ENCODE results near the gene HSPB7. TPM values are rescaled to one million over a fixed set of nuclear protein-coding genes. Genes with fewer than 3 reads are reported as not detected.
A peak's percentile ranks its signal among the peaks of the same experiment; 100 is the strongest.
"Not testable (repeated sequence)": the region's sequence is repeated elsewhere in the genome, so short reads cannot be mapped to it uniquely, and the experiment has no call there.

HSPB7 gene
- total RNA-seq, 1 donor from 2014 or later = 1.2 TPM

GRCh38 chr1:16011936-16012589, 5.8 kb downstream of the HSPB7 start:
- ATAC-seq (no peak), DNase-seq (ENCODE audit: low spot score) (no peak)

GRCh38 chr1:16010837-16011236, 7.0 kb downstream of the HSPB7 start:
- ATAC-seq (no peak), DNase-seq (ENCODE audit: low spot score) (no peak)

GRCh38 chr1:16009678-16010077, 8.2 kb downstream of the HSPB7 start:
- ATAC-seq (no peak), DNase-seq (ENCODE audit: low spot score) (no peak)

- ATAC-seq (peak; percentile 85), DNase-seq (ENCODE audit: low spot score) (peak; percentile 80)
Observed at GRCh38 chr1:16009030-16009460, 8.8 kb downstream of the HSPB7 start.

- no peak for ATAC-seq
- no peak for DNase-seq (ENCODE audit: low spot score)
Observed at GRCh38 chr1:16007671-16008341, 10.0 kb downstream of the HSPB7 start.

GRCh38 chr1:16006552-16007485, 11.0 kb downstream of the HSPB7 start:
- DNase-seq (ENCODE audit: low spot score) = no peak
- ATAC-seq = no peak

- no peak for ATAC-seq
- no peak for DNase-seq (ENCODE audit: low spot score)
Observed at GRCh38 chr1:16006010-16006409, 11.8 kb downstream of the HSPB7 start.

GRCh38 chr1:16005597-16005996, 12.2 kb downstream of the HSPB7 start:
- ATAC-seq = no peak
- no peak for DNase-seq (ENCODE audit: low spot score)

- ATAC-seq; DNase-seq (ENCODE audit: low spot score): not testable (repeated sequence)
Observed at GRCh38 chr1:16001274-16001673, 16.6 kb downstream of the HSPB7 start.

- ATAC-seq = no peak
- DNase-seq (ENCODE audit: low spot score) = no peak
Observed at GRCh38 chr1:15998929-15999328, 18.9 kb downstream of the HSPB7 start.

- no peak for DNase-seq (ENCODE audit: low spot score)
- no peak for ATAC-seq
Observed at GRCh38 chr1:15997637-15998280, 20.1 kb downstream of the HSPB7 start.

- no peak for ATAC-seq
- no peak for DNase-seq (ENCODE audit: low spot score)
Observed at GRCh38 chr1:15997076-15997585, 20.7 kb downstream of the HSPB7 start.

- DNase-seq (ENCODE audit: low spot score) = peak; percentile 75
- peak; percentile 97 for ATAC-seq
Observed at GRCh38 chr1:15994590-15995351, 23.1 kb downstream of the HSPB7 start.

GRCh38 chr1:15994081-15994480, 23.8 kb downstream of the HSPB7 start:
- DNase-seq (ENCODE audit: low spot score) = no peak
- no peak for ATAC-seq

GRCh38 chr1:15993666-15994065, 24.2 kb downstream of the HSPB7 start:
- DNase-seq (ENCODE audit: low spot score) = no peak

GRCh38 chr1:15992582-15993500, 25.0 kb downstream of the HSPB7 start:
- DNase-seq (ENCODE audit: low spot score) (no peak), ATAC-seq (no peak)

More at GRCh38 chr1:15993666-15994065, 24.2 kb downstream of the HSPB7 start:
- no peak for ATAC-seq

GRCh38 chr1:15992187-15992553, 25.7 kb downstream of the HSPB7 start:
- ATAC-seq (no peak), DNase-seq (ENCODE audit: low spot score) (no peak)

GRCh38 chr1:15991427-15992186, 26.2 kb downstream of the HSPB7 start:
- ATAC-seq (no peak), DNase-seq (ENCODE audit: low spot score) (no peak)

Measured in left lobe of liver (tissue), 2 donors.